HG03575 (cell line): ENCODE results near the gene HSFX3.
A peak's percentile ranks its signal among the peaks of the same experiment; 100 is the strongest.
"Not testable (repeated sequence)": the region's sequence is repeated elsewhere in the genome, so short reads cannot be mapped to it uniquely, and the experiment has no call there.

ENCODE experiments used
- ATAC-seq: cut with Tn5 transposase; IDR thresholded peaks from one replicate; pipeline ENCODE4 v1.9.1; 2021; ENCODE audit not compliant: unreplicated experiment, insufficient number of reproducible peaks, low FRiP score; ENCODE audit errors: extremely low read depth

HSFX3 gene

DNA sequence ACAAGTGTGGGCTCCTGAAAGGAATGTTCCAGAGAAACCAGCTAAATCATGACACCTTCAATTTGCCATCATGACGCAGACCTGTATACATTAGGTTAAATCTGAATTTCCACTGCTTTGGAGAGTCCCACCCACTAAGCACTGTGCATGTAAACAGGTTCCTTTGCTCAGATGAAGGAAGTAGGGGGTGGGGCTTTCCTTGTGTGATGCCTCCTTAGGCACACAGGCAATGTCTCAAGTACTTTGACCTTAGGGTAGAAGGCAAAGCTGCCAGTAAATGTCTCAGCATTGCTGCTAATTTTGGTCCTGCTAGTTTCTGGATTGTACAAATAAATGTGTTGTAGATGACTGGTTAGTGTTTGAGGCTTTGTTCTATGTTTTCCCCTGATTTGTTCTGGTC, 2.8 kb downstream of the HSFX3 start:
- not testable (repeated sequence) for ATAC-seq

- not testable (repeated sequence) for ATAC-seq
Measured at GRCh38 chrX:149545545-149546543, 3.9 kb downstream of the HSFX3 start.

DNA sequence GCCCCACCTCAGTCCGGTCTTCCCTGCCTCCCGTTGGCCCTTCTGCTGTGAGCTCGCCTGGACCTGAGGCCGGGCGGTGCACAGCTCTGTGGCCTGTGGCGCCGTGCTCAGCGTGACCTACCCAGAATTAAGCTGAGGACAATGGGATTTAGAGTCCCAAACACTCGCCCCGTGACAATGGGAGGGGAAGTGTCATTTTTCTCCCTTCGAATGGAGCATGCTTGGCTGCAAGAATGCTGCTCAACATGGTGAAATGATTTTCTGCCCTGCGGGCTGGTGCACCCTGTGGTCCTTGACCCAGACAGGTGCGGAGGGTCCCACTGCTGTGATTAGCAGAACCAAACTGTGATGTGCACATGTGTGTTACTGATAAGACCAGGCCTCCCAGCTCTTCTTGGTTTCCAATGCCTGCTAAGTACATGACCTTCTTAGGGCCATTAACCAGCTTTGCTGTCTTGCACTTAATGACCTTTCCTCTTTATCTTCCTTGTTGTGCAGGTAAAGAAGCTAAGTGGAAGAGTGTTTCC, 8.1 kb downstream of the HSFX3 start:
- ATAC-seq, result no peak

- ATAC-seq, result peak; percentile 82
Measured at GRCh38 chrX:149540621-149541520, 8.9 kb downstream of the HSFX3 start, which contains the start of gene EOLA1. Gene EOLA1, plus strand, starts transcription at chrX:149541012. Its CDS starts 4,619 bp downstream, at chrX:149545631.

- no peak for ATAC-seq
Measured at GRCh38 chrX:149540131-149540620, 9.5 kb downstream of the HSFX3 start.

- peak; percentile 28 for ATAC-seq
Measured at GRCh38 chrX:149539283-149540130, 10.2 kb downstream of the HSFX3 start.

GRCh38 chrX:149537474-149537873, 12.2 kb downstream of the HSFX3 start:
- not testable (repeated sequence) for ATAC-seq

- not testable (repeated sequence) for ATAC-seq
Measured at GRCh38 chrX:149534926-149535602, 14.7 kb downstream of the HSFX3 start.

- ATAC-seq, result not testable (repeated sequence)
Measured at GRCh38 chrX:149533999-149534398, 15.7 kb downstream of the HSFX3 start.

DNA sequence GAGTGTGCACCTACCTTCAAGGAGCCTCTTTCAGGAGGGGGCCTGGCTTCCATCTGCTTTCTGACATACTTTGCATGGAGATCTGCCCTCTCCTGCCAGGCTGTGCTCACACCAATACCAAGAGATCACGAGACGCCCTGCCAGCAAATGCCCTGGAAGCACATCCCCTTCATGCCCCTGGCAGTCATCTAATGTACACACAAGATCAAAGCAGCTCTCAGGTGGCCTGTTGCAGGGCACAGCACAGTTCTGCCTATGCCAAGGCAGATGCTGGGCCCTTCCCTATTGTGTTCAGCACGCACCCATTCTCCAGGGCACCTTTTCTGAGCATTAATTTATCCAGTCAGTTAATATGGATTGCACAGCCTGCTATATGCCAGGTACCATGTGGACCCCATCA, 16.9 kb downstream of the HSFX3 start:
- ATAC-seq, result not testable (repeated sequence)

- ATAC-seq, result peak; percentile 48
Measured at GRCh38 chrX:149531599-149531998, 18.1 kb downstream of the HSFX3 start.

- ATAC-seq, result no peak
Measured at GRCh38 chrX:149528381-149528780, 21.3 kb downstream of the HSFX3 start.

GRCh38 chrX:149527705-149528104, 22.0 kb downstream of the HSFX3 start:
- no peak for ATAC-seq

DNA sequence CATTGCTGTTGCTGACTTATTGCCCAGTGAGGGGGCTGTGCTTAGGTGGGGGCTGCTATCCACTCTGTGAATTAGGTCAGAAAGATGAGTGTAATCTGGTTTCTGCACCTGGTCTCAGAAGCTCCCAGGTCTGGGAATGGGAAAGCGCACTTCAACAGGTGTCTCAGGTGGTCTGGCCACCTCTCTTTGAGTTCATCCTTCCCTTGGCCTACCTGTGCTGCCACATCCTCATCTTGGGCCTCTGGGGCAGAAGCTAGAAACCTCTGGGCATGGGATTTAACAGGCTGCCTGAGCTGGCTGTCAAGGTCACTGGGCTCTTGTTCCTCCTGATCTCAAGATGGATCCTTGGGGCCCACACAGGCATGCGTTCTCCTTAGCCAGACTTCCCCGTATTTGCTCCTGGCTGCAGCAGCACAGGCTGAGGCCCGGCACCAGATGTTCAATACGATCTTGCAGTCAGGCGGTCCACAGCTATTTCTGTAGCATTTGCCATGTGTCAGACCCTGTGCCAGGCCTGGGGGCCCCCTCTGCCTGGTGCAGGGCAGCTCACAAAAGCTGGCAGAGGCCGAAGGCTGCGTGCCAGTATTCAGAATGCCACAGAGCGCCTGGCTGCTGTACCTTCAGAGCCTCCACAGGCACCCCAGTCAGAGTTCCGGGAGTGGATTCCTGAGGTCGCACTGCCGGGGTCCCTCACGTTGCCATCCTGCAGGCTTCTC, 23.2 kb downstream of the HSFX3 start:
- ATAC-seq, result not testable (repeated sequence)

GRCh38 chrX:149525903-149526302, 23.8 kb downstream of the HSFX3 start:
- not testable (repeated sequence) for ATAC-seq

- peak; percentile 87 for ATAC-seq
Measured at GRCh38 chrX:149525389-149525788, 24.3 kb downstream of the HSFX3 start.

DNA sequence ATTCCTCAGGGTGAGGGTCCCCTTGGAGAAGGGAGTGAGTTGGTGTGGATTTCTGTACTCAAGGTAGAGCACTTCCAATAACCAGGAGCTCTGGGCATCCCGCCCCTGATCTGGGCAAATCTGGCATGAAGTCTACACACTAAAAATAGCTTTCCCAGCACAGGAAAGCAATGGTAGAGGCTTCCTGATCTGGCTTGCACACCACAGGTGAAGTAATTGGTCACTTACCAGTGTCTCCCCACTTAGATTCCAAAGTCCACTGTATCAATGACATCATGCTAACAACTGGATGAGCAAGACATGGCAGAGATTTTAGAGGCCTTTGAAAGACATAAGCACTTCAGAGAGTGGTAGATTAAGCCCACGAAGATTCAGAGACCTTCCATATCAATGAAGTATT, 26.8 kb downstream of the HSFX3 start:
- ATAC-seq, result no peak
